WTC11 (cell line): ENCODE data around the gene LPP. TPM values are rescaled to one million over a fixed set of nuclear protein-coding genes. Genes with fewer than 3 reads are reported as not detected.

Experiments used
- ATAC-seq: fragments of 200-7000 bp; cut with Tn5 transposase; 2 replicates; pipeline ENCODE4 v1.10.0; 2021; ENCODE audit warnings: mild to moderate bottlenecking, moderate library complexity
- CTCF ChIA-PET: fragments of 300-600 bp; sonication (Branson Sonifier 250); formaldehyde crosslinking; loops from one replicate; lab custom pipeline; 2021; ENCODE audit warnings: antibody characterized with exemption; lab: Charles Lee
- POLR2A ChIA-PET: fragments of 350-600 bp; sonication (Branson Sonifier 250); formaldehyde crosslinking; loops from one replicate; lab custom pipeline; 2021; ENCODE audit warnings: antibody characterized with exemption; lab: Charles Lee
- DNase-seq: peaks from one replicate; pipeline ENCODE4 v3.0.0; 2021; ENCODE audit warnings: low spot score
- H3K27ac Mint-ChIP-seq: 2 replicates; pipeline ENCODE4 v1.8.0; 2021; ENCODE audit warnings: mixed read lengths
- H3K27me3 Mint-ChIP-seq: 2 replicates; pipeline ENCODE4 v1.8.0; 2021; ENCODE audit warnings: low read depth, mild to moderate bottlenecking, moderate library complexity, mixed read lengths
- H3K36me3 Mint-ChIP-seq: 2 replicates; pipeline ENCODE4 v1.8.0; 2021; ENCODE audit warnings: mixed read lengths
- H3K4me1 Mint-ChIP-seq: 2 replicates; pipeline ENCODE4 v1.8.0; 2022; ENCODE audit warnings: mixed read lengths
- H3K4me3 Mint-ChIP-seq: 2 replicates; pipeline ENCODE4 v1.8.0; 2021; ENCODE audit warnings: mild to moderate bottlenecking, moderate library complexity, mixed read lengths
- H3K9me3 Mint-ChIP-seq: 2 replicates; pipeline ENCODE4 v1.8.0; 2021; ENCODE audit warnings: mixed read lengths
- CBFB ChIP-seq: sonication (generic); formaldehyde crosslinking; IDR thresholded peaks from 2 replicates; pipeline ENCODE4 v1.8.1; 2022; ENCODE audit warnings: mild to moderate bottlenecking, low read depth, missing genetic modification reagents
- ETV6 ChIP-seq: sonication (generic); formaldehyde crosslinking; IDR thresholded peaks from 2 replicates; pipeline ENCODE4 v1.8.1; 2022; ENCODE audit warnings: mild to moderate bottlenecking, missing genetic modification reagents
- GRHL2 ChIP-seq: fragments of 250-450 bp; sonication (Bioruptor Pico); IDR thresholded peaks from 2 replicates; pipeline ENCODE4 v1.8.0; 2022; ENCODE audit warnings: mild to moderate bottlenecking, moderate library complexity; ENCODE audit not compliant: insufficient replicate concordance, severe bottlenecking
- GTF2I ChIP-seq: fragments of 250-450 bp; sonication (Bioruptor Pico); conservative IDR thresholded peaks from 2 replicates; pipeline ENCODE4 v1.4.0; 2021; ENCODE audit warnings: mild to moderate bottlenecking
- NFATC4 ChIP-seq: fragments of 250-450 bp; sonication (Bioruptor Pico); IDR thresholded peaks from 2 replicates; pipeline ENCODE4 v1.9.0; 2021; ENCODE audit warnings: mild to moderate bottlenecking
- NR1H2 ChIP-seq: sonication (generic); formaldehyde crosslinking; IDR thresholded peaks from 2 replicates; pipeline ENCODE4 v1.9.0; 2021; ENCODE audit warnings: mild to moderate bottlenecking, moderate library complexity, missing genetic modification reagents
- RELA ChIP-seq: sonication (generic); formaldehyde crosslinking; IDR thresholded peaks from 2 replicates; pipeline ENCODE4 v1.8.1; 2022; ENCODE audit warnings: missing genetic modification reagents, mild to moderate bottlenecking, borderline replicate concordance
- SOX15 ChIP-seq: fragments of 250-450 bp; sonication (Bioruptor Pico); IDR thresholded peaks from 2 replicates; pipeline ENCODE4 v1.9.0; 2021; ENCODE audit warnings: mild to moderate bottlenecking
- TP53 ChIP-seq: sonication (generic); formaldehyde crosslinking; IDR thresholded peaks from 2 replicates; pipeline ENCODE4 v1.8.1; 2023; ENCODE audit warnings: mild to moderate bottlenecking, missing genetic modification reagents
- ZNF138 ChIP-seq: sonication (generic); formaldehyde crosslinking; conservative IDR thresholded peaks from 2 replicates; pipeline ENCODE4 v1.8.1; 2022; ENCODE audit warnings: mild to moderate bottlenecking, moderate library complexity, missing genetic modification reagents
- ZNF219 ChIP-seq: sonication (generic); formaldehyde crosslinking; IDR thresholded peaks from 2 replicates; pipeline ENCODE4 v1.8.0; 2023; ENCODE audit warnings: missing genetic modification reagents, mild to moderate bottlenecking, borderline replicate concordance
- ZNF263 ChIP-seq: sonication (generic); formaldehyde crosslinking; IDR thresholded peaks from 2 replicates; pipeline ENCODE4 v1.8.1; 2022; ENCODE audit warnings: low read depth, mild to moderate bottlenecking, moderate library complexity, missing genetic modification reagents
- ZNF396 ChIP-seq: fragments of 250-450 bp; sonication (Bioruptor Pico); IDR thresholded peaks from 2 replicates; pipeline ENCODE4 v1.8.0; 2021; ENCODE audit warnings: mild to moderate bottlenecking, moderate library complexity, borderline replicate concordance
- ZNF671 ChIP-seq: fragments of 250-450 bp; sonication (Bioruptor Pico); IDR thresholded peaks from 2 replicates; pipeline ENCODE4 v1.8.0; 2021; ENCODE audit warnings: mild to moderate bottlenecking
- total RNA-seq: library from RNA; stranded (reverse); gene quantifications from 3 replicates; pipeline ENCODE4 v1.2.3, GENCODE V29; 2021
- TF ChIP-seq, protein P1 (sequence below): sonication (generic); formaldehyde crosslinking; IDR thresholded peaks from 2 replicates; pipeline ENCODE4 v1.8.1; 2022; ENCODE audit warnings: low read depth, missing genetic modification reagents, borderline replicate concordance
- TF ChIP-seq, protein P2 (sequence below): sonication (generic); formaldehyde crosslinking; IDR thresholded peaks from 2 replicates; pipeline ENCODE4 v1.8.1; 2022; ENCODE audit warnings: mild to moderate bottlenecking, missing genetic modification reagents, moderate library complexity, borderline replicate concordance
- TF ChIP-seq, protein P3 (sequence below): sonication (generic); formaldehyde crosslinking; IDR thresholded peaks from 2 replicates; pipeline ENCODE4 v1.8.0; 2022; ENCODE audit warnings: missing genetic modification reagents
- TF ChIP-seq, protein P4 (sequence below): fragments of 250-450 bp; sonication (Bioruptor Pico); IDR thresholded peaks from 2 replicates; pipeline ENCODE4 v1.9.0; 2021; ENCODE audit warnings: mild to moderate bottlenecking
- TF ChIP-seq, protein P5 (sequence below): sonication (generic); formaldehyde crosslinking; IDR thresholded peaks from 2 replicates; pipeline ENCODE4 v1.8.1; 2022; ENCODE audit warnings: missing genetic modification reagents, borderline replicate concordance

The LPP gene
- total RNA-seq, 1 experiment from 2014 or later, result 49.6 TPM

DNA sequence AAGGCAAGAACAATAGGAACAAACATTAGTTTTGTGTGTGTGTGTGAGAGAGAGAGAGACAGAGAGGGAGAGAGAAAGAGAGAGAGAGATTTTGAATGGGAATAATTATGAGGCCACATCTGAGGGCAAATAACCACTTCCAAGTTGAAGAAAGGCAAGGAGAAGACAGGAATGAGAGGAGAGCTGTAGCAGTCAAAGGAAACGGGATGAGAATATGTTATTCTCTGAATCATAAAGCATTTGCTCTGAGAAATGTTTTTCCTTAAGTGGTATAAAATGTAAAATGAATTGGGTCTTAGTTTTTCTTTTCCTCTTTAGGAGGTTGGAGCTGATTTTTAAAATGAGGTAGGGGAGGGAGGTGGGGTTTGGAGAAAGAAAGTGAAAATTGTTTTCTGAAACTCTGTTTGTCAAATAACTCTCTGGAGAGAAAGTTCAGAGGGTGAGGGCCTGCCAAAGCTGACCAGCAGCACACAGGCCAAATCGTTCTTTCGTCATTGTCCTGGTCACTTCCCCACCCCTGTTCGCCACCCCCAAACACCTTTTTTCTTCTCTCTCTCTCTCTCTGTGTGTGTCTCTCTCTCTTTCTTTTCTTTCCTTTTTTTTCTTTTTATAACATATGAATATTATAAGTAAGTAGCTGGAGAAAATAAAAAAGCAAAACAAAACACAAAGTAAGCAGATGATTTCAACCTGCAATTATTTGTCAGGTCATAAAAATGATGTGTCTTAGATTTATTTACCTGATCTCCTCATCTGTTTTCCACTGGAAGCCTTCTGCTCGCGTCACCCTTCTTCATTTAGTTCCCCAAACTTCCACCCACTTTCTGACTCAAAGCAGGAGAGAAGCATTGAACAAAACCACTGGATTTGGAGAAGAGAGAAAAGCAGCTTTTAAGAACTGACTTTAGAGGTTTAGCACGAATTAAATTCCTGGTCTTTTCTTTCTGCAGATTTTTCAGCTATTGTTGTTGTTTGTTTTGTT, 110.6 kb downstream of the LPP start:
- Mint-ChIP-seq H3K36me3 (no peaks in the 10 kb centered on the region), H3K27me3 (no peaks in the 10 kb centered on the region), H3K27ac (no peak overlapping the region), H3K4me1 (peaks cover 1% of the 10 kb centered on the region), H3K4me3 (no peak overlapping the region), H3K9me3 (no peaks in the 10 kb centered on the region)
- no peak for TF ChIP-seq ZNF138 (CRISPR knock-in tag)
- TF ChIP-seq GRHL2, result no peak
- no peak for TF ChIP-seq RELA (CRISPR knock-in tag)
- TF ChIP-seq, protein P1, sequence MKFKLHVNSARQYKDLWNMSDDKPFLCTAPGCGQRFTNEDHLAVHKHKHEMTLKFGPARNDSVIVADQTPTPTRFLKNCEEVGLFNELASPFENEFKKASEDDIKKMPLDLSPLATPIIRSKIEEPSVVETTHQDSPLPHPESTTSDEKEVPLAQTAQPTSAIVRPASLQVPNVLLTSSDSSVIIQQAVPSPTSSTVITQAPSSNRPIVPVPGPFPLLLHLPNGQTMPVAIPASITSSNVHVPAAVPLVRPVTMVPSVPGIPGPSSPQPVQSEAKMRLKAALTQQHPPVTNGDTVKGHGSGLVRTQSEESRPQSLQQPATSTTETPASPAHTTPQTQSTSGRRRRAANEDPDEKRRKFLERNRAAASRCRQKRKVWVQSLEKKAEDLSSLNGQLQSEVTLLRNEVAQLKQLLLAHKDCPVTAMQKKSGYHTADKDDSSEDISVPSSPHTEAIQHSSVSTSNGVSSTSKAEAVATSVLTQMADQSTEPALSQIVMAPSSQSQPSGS, result no peak
- TF ChIP-seq ZNF671 (CRISPR knock-in tag), result no peak
- no peak for TF ChIP-seq ZNF263
- TF ChIP-seq NR1H2 (CRISPR knock-in tag), result no peak
- TF ChIP-seq CBFB, result no peak
- no peak for TF ChIP-seq GTF2I (CRISPR knock-in tag)
- TF ChIP-seq, protein P2, sequence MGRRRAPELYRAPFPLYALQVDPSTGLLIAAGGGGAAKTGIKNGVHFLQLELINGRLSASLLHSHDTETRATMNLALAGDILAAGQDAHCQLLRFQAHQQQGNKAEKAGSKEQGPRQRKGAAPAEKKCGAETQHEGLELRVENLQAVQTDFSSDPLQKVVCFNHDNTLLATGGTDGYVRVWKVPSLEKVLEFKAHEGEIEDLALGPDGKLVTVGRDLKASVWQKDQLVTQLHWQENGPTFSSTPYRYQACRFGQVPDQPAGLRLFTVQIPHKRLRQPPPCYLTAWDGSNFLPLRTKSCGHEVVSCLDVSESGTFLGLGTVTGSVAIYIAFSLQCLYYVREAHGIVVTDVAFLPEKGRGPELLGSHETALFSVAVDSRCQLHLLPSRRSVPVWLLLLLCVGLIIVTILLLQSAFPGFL (CRISPR knock-in tag), result no peak
- TF ChIP-seq ZNF396 (CRISPR knock-in tag), result no peak
- TF ChIP-seq ZNF219 (CRISPR knock-in tag), result no peak
- no peak for TF ChIP-seq SOX15 (CRISPR knock-in tag)
- TF ChIP-seq, protein P3, sequence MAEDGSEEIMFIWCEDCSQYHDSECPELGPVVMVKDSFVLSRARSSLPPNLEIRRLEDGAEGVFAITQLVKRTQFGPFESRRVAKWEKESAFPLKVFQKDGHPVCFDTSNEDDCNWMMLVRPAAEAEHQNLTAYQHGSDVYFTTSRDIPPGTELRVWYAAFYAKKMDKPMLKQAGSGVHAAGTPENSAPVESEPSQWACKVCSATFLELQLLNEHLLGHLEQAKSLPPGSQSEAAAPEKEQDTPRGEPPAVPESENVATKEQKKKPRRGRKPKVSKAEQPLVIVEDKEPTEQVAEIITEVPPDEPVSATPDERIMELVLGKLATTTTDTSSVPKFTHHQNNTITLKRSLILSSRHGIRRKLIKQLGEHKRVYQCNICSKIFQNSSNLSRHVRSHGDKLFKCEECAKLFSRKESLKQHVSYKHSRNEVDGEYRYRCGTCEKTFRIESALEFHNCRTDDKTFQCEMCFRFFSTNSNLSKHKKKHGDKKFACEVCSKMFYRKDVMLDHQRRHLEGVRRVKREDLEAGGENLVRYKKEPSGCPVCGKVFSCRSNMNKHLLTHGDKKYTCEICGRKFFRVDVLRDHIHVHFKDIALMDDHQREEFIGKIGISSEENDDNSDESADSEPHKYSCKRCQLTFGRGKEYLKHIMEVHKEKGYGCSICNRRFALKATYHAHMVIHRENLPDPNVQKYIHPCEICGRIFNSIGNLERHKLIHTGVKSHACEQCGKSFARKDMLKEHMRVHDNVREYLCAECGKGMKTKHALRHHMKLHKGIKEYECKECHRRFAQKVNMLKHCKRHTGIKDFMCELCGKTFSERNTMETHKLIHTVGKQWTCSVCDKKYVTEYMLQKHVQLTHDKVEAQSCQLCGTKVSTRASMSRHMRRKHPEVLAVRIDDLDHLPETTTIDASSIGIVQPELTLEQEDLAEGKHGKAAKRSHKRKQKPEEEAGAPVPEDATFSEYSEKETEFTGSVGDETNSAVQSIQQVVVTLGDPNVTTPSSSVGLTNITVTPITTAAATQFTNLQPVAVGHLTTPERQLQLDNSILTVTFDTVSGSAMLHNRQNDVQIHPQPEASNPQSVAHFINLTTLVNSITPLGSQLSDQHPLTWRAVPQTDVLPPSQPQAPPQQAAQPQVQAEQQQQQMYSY (CRISPR knock-in tag), result no peak
- TF ChIP-seq ETV6 (CRISPR knock-in tag), result no peak
- TF ChIP-seq TP53 (CRISPR knock-in tag), result no peak
- TF ChIP-seq, protein P4, sequence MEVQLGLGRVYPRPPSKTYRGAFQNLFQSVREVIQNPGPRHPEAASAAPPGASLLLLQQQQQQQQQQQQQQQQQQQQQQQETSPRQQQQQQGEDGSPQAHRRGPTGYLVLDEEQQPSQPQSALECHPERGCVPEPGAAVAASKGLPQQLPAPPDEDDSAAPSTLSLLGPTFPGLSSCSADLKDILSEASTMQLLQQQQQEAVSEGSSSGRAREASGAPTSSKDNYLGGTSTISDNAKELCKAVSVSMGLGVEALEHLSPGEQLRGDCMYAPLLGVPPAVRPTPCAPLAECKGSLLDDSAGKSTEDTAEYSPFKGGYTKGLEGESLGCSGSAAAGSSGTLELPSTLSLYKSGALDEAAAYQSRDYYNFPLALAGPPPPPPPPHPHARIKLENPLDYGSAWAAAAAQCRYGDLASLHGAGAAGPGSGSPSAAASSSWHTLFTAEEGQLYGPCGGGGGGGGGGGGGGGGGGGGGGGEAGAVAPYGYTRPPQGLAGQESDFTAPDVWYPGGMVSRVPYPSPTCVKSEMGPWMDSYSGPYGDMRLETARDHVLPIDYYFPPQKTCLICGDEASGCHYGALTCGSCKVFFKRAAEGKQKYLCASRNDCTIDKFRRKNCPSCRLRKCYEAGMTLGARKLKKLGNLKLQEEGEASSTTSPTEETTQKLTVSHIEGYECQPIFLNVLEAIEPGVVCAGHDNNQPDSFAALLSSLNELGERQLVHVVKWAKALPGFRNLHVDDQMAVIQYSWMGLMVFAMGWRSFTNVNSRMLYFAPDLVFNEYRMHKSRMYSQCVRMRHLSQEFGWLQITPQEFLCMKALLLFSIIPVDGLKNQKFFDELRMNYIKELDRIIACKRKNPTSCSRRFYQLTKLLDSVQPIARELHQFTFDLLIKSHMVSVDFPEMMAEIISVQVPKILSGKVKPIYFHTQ (CRISPR knock-in tag), result no peak
- TF ChIP-seq, protein P5, sequence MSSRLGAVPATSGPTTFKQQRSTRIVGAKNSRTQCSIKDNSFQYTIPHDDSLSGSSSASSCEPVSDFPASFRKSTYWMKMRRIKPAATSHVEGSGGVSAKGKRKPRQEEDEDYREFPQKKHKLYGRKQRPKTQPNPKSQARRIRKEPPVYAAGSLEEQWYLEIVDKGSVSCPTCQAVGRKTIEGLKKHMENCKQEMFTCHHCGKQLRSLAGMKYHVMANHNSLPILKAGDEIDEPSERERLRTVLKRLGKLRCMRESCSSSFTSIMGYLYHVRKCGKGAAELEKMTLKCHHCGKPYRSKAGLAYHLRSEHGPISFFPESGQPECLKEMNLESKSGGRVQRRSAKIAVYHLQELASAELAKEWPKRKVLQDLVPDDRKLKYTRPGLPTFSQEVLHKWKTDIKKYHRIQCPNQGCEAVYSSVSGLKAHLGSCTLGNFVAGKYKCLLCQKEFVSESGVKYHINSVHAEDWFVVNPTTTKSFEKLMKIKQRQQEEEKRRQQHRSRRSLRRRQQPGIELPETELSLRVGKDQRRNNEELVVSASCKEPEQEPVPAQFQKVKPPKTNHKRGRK (CRISPR knock-in tag), result no peak
- TF ChIP-seq NFATC4, result no peak
- no peak for DNase-seq
- no peak for ATAC-seq
- ChIA-PET CTCF (interaction anchor here (1.3 to 2.0 kb wide), 3 partner anchors 34 to 526 kb away, joined by 3 to 10 read pairs (median 4); no protein-coding TSS in a partner anchor), POLR2A (interaction anchor here (0.9 kb wide), 1 partner anchor 30 kb away, joined by 3 read pairs; no protein-coding TSS in a partner anchor)
